Panc1 (cell line): ENCODE measurements around the gene MCTP1. TPM values are rescaled to one million over a fixed set of nuclear protein-coding genes. Genes with fewer than 3 reads are reported as not detected.

Experiments used
- ATAC-seq: fragments of 200-7000 bp; cut with Tn5 transposase; 2 replicates; pipeline ENCODE4 v1.9.1; 2020; ENCODE audit warnings: mild to moderate bottlenecking, moderate library complexity
- BruUV-seq: library from RNA; stranded (reverse); fragments of 400-500 nt; replicated peaks from 2 replicates; lab custom pipeline; 2021; lab: Mats Ljungman, UMichigan
- CTCF ChIA-PET: fragments of 300-600 bp; sonication (Branson Sonifier 250); formaldehyde crosslinking; loops from one replicate; lab custom pipeline; 2022; ENCODE audit warnings: antibody characterized with exemption; lab: Charles Lee
- POLR2A ChIA-PET: fragments of 300-600 bp; sonication (Branson Sonifier 250); formaldehyde crosslinking; loops from one replicate; lab custom pipeline; 2022; ENCODE audit warnings: antibody characterized with exemption; lab: Charles Lee
- DNase-seq: peaks from one replicate; pipeline ENCODE4 v3.0.0-alpha.2; 2010; ENCODE audit warnings: low read depth, low spot score
- H3K27ac ChIP-seq: 2 replicates; pipeline ENCODE4 v1.5.1; 2011; ENCODE audit warnings: mild to moderate bottlenecking, low read length, inconsistent platforms
- H3K27me3 ChIP-seq: fragments of 200-500 bp; sonication (Bioruptor generic); 2 replicates; pipeline ENCODE4 v1.6.0; 2014; ENCODE audit warnings: low read length, inconsistent platforms; ENCODE audit not compliant: control insufficient read depth, insufficient read depth
- H3K36me3 ChIP-seq: fragments of 200-500 bp; sonication (Bioruptor generic); 2 replicates; pipeline ENCODE4 v1.5.1; 2014; ENCODE audit warnings: inconsistent platforms, mild to moderate bottlenecking, low read length, moderate library complexity; ENCODE audit not compliant: control insufficient read depth, insufficient read depth
- H3K4me1 ChIP-seq: 2 replicates; pipeline ENCODE4 v1.5.1; 2011; ENCODE audit warnings: inconsistent platforms, mild to moderate bottlenecking, low read length, moderate library complexity; ENCODE audit not compliant: control insufficient read depth, insufficient read depth
- H3K4me3 ChIP-seq, 2 experiments: 2 replicates each; pipeline ENCODE4 v1.5.1; 2011 to 2012; ENCODE audit warnings: low read depth in 2 of 2, low read length in 2 of 2, mild to moderate bottlenecking in 2 of 2, inconsistent platforms in 1 of 2, moderate library complexity in 1 of 2
- H3K9me3 ChIP-seq: fragments of 200-500 bp; sonication (Bioruptor generic); 2 replicates; pipeline ENCODE4 v1.5.1; 2014; ENCODE audit warnings: low read depth, mild to moderate bottlenecking, inconsistent platforms, low read length, moderate library complexity; ENCODE audit not compliant: control insufficient read depth, insufficient read depth
- POLR2AphosphoS5 ChIP-seq: IDR thresholded peaks from 2 replicates; pipeline ENCODE4 v1.6.1; 2012; ENCODE audit warnings: mild to moderate bottlenecking, low read depth, low read length, moderate library complexity
- REST ChIP-seq, 2 experiments: IDR thresholded peaks; 2 replicates each; pipeline ENCODE4 v1.6.1; 2011 to 2012; ENCODE audit warnings: low read depth in 2 of 2, control low read depth in 1 of 2, low read length in 1 of 2, mild to moderate bottlenecking in 1 of 2, moderate library complexity in 1 of 2; ENCODE audit not compliant: insufficient read depth in 1 of 2
- SIN3A ChIP-seq: IDR thresholded peaks from 2 replicates; pipeline ENCODE4 v1.6.1; 2012; ENCODE audit warnings: low read depth, mild to moderate bottlenecking, low read length, moderate library complexity, borderline replicate concordance; ENCODE audit not compliant: insufficient read depth
- TCF7L2 ChIP-seq: IDR thresholded peaks from 2 replicates; pipeline ENCODE4 v1.6.1; 2011; ENCODE audit warnings: mild to moderate bottlenecking, low read depth, low read length, inconsistent platforms
- in situ Hi-C: cut with HindIII; loops from 2 replicates; pipeline ENCODE4 v1.10.0; 2016; ENCODE audit warnings: low sequenced_read_pairs, low pct_unique_long_range_greater_than_20kb
- intact Hi-C: fragments of 100-400 bp; cut with micrococcal nuclease; formaldehyde crosslinking; loops from one replicate; pipeline ENCODE4 v1.10.0; 2022; ENCODE audit not compliant: unreplicated experiment
- total RNA-seq: library from RNA; stranded (reverse); gene quantifications from one replicate; pipeline ENCODE4 v1.2.1, GENCODE V29; 2021; ENCODE audit not compliant: unreplicated experiment
- TF ChIP-seq, protein P1 (sequence below): fragments of 450-650 bp; IDR thresholded peaks from 2 replicates; pipeline ENCODE4 v1.5.1; 2017; ENCODE audit warnings: mild to moderate bottlenecking

Gene MCTP1
- total RNA-seq, 1 experiment from 2014 or later, result 39.8 TPM

GRCh38 chr5:94775088-94775487 is 509.8 kb downstream of the MCTP1 start:
- Histone ChIP-seq H3K4me3 (no peak overlapping the region), H3K4me1 (no peaks in the 10 kb centered on the region), H3K27ac (no peak overlapping the region), H3K9me3 (no peaks in the 10 kb centered on the region), H3K36me3 (no peaks in the 10 kb centered on the region), H3K27me3 (no peaks in the 10 kb centered on the region)
- POLR2A ChIA-PET, result no interaction called here
- no TSS peak for BruUV-seq
- TF ChIP-seq POLR2AphosphoS5 (no peak), SIN3A (no peak), REST (IDR thresholded peaks at IDR 0.05; ENCODE audit: insufficient read depth in 1 of 2, low read depth in 2 of 2, low read length in 1 of 2) (no peak), TCF7L2 (no peak)
- TF ChIP-seq, protein P1, sequence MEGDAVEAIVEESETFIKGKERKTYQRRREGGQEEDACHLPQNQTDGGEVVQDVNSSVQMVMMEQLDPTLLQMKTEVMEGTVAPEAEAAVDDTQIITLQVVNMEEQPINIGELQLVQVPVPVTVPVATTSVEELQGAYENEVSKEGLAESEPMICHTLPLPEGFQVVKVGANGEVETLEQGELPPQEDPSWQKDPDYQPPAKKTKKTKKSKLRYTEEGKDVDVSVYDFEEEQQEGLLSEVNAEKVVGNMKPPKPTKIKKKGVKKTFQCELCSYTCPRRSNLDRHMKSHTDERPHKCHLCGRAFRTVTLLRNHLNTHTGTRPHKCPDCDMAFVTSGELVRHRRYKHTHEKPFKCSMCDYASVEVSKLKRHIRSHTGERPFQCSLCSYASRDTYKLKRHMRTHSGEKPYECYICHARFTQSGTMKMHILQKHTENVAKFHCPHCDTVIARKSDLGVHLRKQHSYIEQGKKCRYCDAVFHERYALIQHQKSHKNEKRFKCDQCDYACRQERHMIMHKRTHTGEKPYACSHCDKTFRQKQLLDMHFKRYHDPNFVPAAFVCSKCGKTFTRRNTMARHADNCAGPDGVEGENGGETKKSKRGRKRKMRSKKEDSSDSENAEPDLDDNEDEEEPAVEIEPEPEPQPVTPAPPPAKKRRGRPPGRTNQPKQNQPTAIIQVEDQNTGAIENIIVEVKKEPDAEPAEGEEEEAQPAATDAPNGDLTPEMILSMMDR, result no peak
- CTCF ChIA-PET, result no interaction called here
- intact Hi-C loops, result no loop called here
- in situ Hi-C loops, result no loop called here
- DNase-seq, result no peak
- ATAC-seq, result no peak

DNA sequence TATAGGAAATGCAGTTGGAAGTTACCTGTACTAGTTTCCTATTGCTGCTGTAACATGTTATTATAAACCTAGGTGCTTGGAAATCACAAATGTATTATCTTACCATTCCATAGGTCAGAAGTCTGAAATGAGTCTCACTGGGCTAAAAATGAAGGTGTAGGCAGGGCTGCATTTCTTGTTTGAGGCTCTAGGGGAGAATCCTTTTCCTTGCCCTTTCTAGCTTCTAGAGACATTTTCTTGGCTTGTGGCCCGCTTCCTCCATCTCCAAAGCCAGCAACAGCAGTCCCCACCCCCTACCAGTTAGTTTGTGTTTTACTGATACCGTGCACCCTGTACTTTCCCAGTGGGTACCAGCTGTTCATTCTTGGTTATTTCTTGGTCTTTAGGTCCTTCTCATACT is 513.2 kb downstream of the MCTP1 start:
- in situ Hi-C loops (no loop called here), intact Hi-C loops (no loop called here)
- no TSS peak for BruUV-seq
- CTCF ChIA-PET, result no interaction called here
- DNase-seq, result no peak
- H3K4me1 ChIP-seq, result no peaks in the 10 kb centered on the region
- POLR2A ChIA-PET, result no interaction called here
- no peak for ATAC-seq
- no peak for TF ChIP-seq REST (IDR thresholded peaks at IDR 0.05; ENCODE audit: insufficient read depth in 1 of 2, low read depth in 2 of 2, low read length in 1 of 2)
- TF ChIP-seq POLR2AphosphoS5, result no peak
- no peak for TF ChIP-seq TCF7L2
- TF ChIP-seq, protein P1, result no peak
- TF ChIP-seq SIN3A, result no peak
- H3K36me3 ChIP-seq, result no peaks in the 10 kb centered on the region
- H3K27me3 ChIP-seq, result no peaks in the 10 kb centered on the region
- no peaks in the 10 kb centered on the region for H3K9me3 ChIP-seq
- H3K27ac ChIP-seq, result no peak overlapping the region
- no peak overlapping the region for H3K4me3 ChIP-seq
